Suprapubic skin (tissue), 4 donors: ENCODE results near the gene CLCNKA. TPM values are rescaled to one million over a fixed set of nuclear protein-coding genes. Genes with fewer than 3 reads are reported as not detected.

Source experiments
- DNase-seq, 2 donors: peaks; one replicate each; pipeline ENCODE4 v3.0.0-alpha.2; 2019; ENCODE audit warnings: low spot score in 2 of 2
- H3K27ac ChIP-seq: fragments of 200-600 bp; sonication (generic); one replicate; pipeline ENCODE4 v1.5.1; 2019
- H3K27me3 ChIP-seq: fragments of 200-600 bp; sonication (generic); one replicate; pipeline ENCODE4 v1.5.1; 2019
- H3K36me3 ChIP-seq: fragments of 200-600 bp; sonication (generic); one replicate; pipeline ENCODE4 v1.5.1; 2019
- H3K4me1 ChIP-seq: fragments of 200-600 bp; sonication (generic); one replicate; pipeline ENCODE4 v1.5.1; 2019
- H3K4me3 ChIP-seq: fragments of 200-600 bp; sonication (generic); one replicate; pipeline ENCODE4 v1.5.1; 2019; ENCODE audit warnings: mild to moderate bottlenecking
- H3K9me3 ChIP-seq: fragments of 200-600 bp; sonication (generic); one replicate; pipeline ENCODE4 v1.5.1; 2019
- CTCF ChIP-seq, 2 donors: fragments of 200-600 bp in 1 of 2; fragments of 450-650 bp in 1 of 2; sonication (generic) in 1 of 2; IDR thresholded peaks; one replicate each; pipeline ENCODE4 v1.5.1; 2016 to 2019; ENCODE audit warnings: antibody characterized with exemption in 2 of 2, mild to moderate bottlenecking in 1 of 2, moderate library complexity in 1 of 2
- EP300 ChIP-seq: sonication (generic); formaldehyde crosslinking; IDR thresholded peaks from one replicate; pipeline ENCODE4 v1.6.1; 2017; ENCODE audit warnings: antibody characterized with exemption
- POLR2A ChIP-seq, 2 donors: fragments of 450-650 bp; IDR thresholded peaks; one replicate each; pipeline ENCODE4 v1.6.1; 2017; ENCODE audit warnings: antibody characterized with exemption in 2 of 2, mild to moderate bottlenecking in 2 of 2, moderate library complexity in 2 of 2
- POLR2AphosphoS5 ChIP-seq, 3 donors: sonication (generic); formaldehyde crosslinking; IDR thresholded peaks; one replicate each; pipeline ENCODE4 v1.6.1; 2017; ENCODE audit warnings: antibody characterized with exemption in 3 of 3
- WGBS: methylation state at CpG from one replicate; pipeline ENCODE4 v1.1.5; 2018; 5-methylcytosine and 5-hydroxymethylcytosine counted together
- total RNA-seq, 4 donors: library from RNA; depleted of rRNA; stranded (reverse); fragments of >200 nt; gene quantifications; one replicate each; pipeline ENCODE4 v1.1.0, GENCODE V29; 2016

The CLCNKA gene
- total RNA-seq, 4 donors from 2014 or later: 0.23 to 1.9 (median 0.51) TPM; not detected in 1

- no peaks in the 10 kb centered on the region for H3K36me3 ChIP-seq
- WGBS: 79% methylated on average over 4 of the region's 11 CpGs
- H3K27ac ChIP-seq: no peak overlapping the region
- TF ChIP-seq EP300: no peak
- no peak for TF ChIP-seq POLR2A (IDR thresholded peaks at IDR 0.05)
- no peak for TF ChIP-seq CTCF (IDR thresholded peaks at IDR 0.05)
- TF ChIP-seq POLR2AphosphoS5 (IDR thresholded peaks at IDR 0.05): no peak
- H3K4me1 ChIP-seq: peaks cover 24% of the 10 kb centered on the region
- no peaks in the 10 kb centered on the region for H3K9me3 ChIP-seq
- DNase-seq: no peak
- no peak overlapping the region for H3K4me3 ChIP-seq
- H3K27me3 ChIP-seq: peaks cover 5% of the 10 kb centered on the region
These were observed 46.8 kb downstream of the CLCNKA start for GRCh38 chr1:16068356-16069270.

- Histone ChIP-seq H3K27me3 (peaks cover 5% of the 10 kb centered on the region), H3K4me1 (peaks cover 39% of the 10 kb centered on the region), H3K36me3 (no peaks in the 10 kb centered on the region), H3K4me3 (no peak overlapping the region), H3K27ac (no peak overlapping the region), H3K9me3 (no peaks in the 10 kb centered on the region)
- no peak for DNase-seq
- TF ChIP-seq POLR2A (IDR thresholded peaks at IDR 0.05) (no peak), POLR2AphosphoS5 (IDR thresholded peaks at IDR 0.05) (no peak), CTCF (IDR thresholded peaks at IDR 0.05) (no peak), EP300 (no peak)
- 96% methylated on average over 6 of the region's 9 CpGs for WGBS
These were observed 49.0 kb downstream of the CLCNKA start for GRCh38 chr1:16070640-16071355.

GRCh38 chr1:16071614-16072013, 49.8 kb downstream of the CLCNKA start:
- Histone ChIP-seq H3K27me3 (peaks cover 5% of the 10 kb centered on the region), H3K36me3 (no peaks in the 10 kb centered on the region), H3K4me3 (no peak overlapping the region), H3K4me1 (peaks cover 47% of the 10 kb centered on the region), H3K9me3 (no peaks in the 10 kb centered on the region), H3K27ac (no peak overlapping the region)
- TF ChIP-seq CTCF (IDR thresholded peaks at IDR 0.05) (no peak), POLR2A (IDR thresholded peaks at IDR 0.05) (no peak), EP300 (no peak), POLR2AphosphoS5 (IDR thresholded peaks at IDR 0.05) (no peak)
- DNase-seq: no peak
- WGBS: 93% methylated on average over 6 of the region's 6 CpGs

GRCh38 chr1:16072095-16072494, 50.3 kb downstream of the CLCNKA start:
- Histone ChIP-seq H3K4me3 (no peak overlapping the region), H3K36me3 (no peaks in the 10 kb centered on the region), H3K9me3 (no peaks in the 10 kb centered on the region), H3K27me3 (peaks cover 5% of the 10 kb centered on the region), H3K27ac (no peak overlapping the region), H3K4me1 (peaks cover 52% of the 10 kb centered on the region)
- DNase-seq: no peak
- 85% methylated on average over 5 of the region's 5 CpGs for WGBS
- TF ChIP-seq EP300 (no peak), POLR2AphosphoS5 (IDR thresholded peaks at IDR 0.05) (no peak), POLR2A (IDR thresholded peaks at IDR 0.05) (no peak), CTCF (IDR thresholded peaks at IDR 0.05) (no peak)
